Stimulated activated CD8-positive, alpha-beta memory T cell treated with anti-CD3 and anti-CD28 coated beads, Interleukin-12 subunit alpha, Interleukin-12 subunit beta, amount 100 ng/mL, for 1 hour (primary cell): ENCODE results near the gene SHD.
A peak's percentile ranks its signal among the peaks of the same experiment; 100 is the strongest.
"Not testable (repeated sequence)": the region's sequence is repeated elsewhere in the genome, so short reads cannot be mapped to it uniquely, and the experiment has no call there.

Source experiments
- DNase-seq: peaks from one replicate; pipeline ENCODE4 v3.0.0-alpha.2; 2020; ENCODE audit warnings: low read depth

SHD gene

DNA sequence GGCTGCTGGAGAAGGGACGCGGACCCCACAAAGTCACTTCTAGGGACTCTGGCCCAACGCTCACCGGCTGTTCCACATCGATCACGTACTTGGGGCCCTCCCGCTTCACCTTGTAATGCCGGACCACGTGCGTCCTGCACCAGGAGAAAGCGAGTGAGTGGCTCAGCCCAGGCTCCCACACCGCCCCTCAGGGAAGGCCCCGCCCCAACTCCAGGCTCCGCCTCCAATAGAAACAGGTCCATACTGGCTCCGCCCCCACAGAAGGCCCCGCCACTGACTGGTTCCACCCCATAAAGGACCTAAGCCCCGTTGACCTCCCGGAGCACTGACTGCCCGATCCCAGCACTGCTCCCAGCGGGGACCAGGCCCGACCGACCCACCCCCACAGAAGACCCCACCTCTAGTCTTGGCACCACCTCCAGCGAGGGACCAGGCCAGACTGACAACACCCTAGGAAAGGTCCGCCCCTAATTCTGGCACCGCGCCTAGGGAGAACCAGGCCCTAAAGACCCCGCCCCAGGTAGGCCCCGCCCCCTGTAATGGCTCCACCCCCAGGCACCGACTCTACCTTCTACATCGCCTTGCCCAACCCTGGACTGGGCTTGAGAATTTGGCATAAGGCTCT, 48.3 kb downstream of the SHD start:
- DNase-seq, result peak; percentile 53

DNA sequence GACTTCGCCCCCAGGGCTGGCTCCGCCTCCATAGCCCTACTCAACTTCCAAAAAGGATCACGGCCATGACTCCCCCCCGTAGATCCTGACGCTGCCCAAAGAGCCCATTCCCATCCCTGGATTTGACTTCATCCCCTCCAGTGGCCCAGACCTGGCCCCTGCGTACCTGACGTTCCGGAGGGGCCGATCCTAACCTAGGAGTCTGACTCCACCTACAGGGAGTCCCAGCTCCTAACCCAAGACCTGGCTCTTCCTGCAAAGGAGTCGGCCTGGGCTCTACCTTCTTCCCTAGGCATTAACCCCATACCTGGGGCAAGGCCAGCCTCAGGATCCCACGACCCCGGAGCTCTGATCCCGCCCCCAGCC, 48.8 kb downstream of the SHD start:
- no peak for DNase-seq

DNA sequence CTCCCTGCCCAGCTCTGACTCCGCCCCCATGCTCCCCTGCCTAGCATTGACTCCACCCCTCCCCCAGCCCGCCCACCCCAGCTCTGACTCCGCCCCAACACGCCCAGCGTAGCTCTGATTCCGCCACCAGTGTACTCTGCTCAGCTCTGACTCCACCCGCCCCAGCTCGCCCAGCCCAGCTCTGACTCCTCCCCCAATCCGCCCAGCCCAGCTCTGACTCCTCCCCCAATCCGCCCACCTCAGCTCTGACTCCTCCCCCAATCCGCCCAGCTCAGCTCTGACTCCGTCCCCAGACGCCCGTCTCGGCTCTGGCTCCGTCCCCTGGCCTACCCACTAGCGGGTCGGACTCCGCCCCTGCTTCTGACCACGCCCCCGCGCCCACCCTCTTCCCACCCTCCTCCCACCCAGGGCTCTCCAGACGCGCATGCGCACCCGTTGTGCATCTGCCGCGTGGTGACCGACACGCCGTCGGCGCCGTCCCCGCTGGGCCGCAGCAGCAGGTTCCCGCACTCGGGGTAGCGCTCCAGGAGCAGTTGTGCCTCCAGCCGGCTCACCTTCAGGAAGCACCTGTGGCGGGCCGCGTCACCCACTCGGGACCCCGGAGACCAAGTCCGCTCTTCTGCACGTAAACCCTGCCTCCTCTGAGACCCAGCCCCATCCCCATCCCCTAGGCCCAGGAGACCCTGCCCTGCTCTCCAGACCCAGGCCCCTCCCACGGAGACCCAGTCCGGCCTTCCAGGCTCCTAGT, 49.4 kb downstream of the SHD start:
- DNase-seq, result peak; percentile 95

DNA sequence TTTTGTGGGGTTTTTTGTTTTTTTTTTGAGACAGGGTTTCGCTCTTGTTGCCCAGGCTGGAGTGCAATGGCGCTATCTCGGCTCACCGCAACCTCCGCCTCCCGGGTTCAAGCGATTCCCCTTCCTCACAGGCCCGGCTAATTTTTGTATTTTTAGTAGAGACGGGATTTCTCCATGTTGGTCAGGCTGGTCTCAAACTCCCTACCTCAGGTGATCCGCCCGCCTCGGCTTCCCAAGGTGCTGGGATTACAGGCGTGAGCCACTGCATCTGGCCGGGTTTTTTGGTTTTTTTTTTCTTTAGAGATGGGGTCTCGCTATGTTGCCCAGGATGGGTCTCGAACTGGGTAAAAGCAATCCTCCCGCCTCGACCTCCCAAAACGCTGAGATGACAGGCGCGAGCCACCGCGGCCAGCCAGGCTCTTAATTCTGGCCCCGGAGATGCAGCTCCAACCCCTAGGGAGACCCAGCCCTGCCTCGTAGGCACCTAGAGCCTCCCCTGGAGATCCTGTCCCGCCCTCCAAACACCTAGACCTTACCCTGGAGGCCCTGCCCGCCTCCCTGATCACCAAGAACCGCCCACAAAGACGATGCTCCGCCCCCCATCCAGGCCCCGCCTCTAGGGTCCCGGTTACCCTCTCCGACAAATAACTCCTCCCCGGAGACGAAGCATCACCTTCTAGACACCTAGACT, 50.1 kb downstream of the SHD start:
- not testable (repeated sequence) for DNase-seq

DNA sequence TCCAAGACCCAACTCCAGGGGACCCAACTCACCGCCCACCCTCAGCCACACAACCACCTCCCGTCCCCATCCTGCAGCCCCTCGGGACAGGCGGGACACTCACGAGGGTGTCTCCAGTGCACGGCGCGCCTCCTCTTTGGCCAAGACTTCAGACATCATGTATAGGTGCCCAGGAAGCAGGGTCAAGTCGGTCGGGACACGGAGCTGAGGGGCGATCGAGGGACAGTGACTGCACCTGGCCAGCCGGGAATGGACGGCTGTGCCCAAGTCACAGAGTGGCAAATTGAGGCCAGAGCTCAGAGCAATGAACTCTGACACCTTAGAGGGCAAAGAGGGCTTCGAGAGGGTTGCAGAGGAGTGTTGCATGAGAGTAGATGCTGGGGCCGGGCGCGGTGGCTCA, 50.8 kb downstream of the SHD start:
- DNase-seq, result no peak

DNA sequence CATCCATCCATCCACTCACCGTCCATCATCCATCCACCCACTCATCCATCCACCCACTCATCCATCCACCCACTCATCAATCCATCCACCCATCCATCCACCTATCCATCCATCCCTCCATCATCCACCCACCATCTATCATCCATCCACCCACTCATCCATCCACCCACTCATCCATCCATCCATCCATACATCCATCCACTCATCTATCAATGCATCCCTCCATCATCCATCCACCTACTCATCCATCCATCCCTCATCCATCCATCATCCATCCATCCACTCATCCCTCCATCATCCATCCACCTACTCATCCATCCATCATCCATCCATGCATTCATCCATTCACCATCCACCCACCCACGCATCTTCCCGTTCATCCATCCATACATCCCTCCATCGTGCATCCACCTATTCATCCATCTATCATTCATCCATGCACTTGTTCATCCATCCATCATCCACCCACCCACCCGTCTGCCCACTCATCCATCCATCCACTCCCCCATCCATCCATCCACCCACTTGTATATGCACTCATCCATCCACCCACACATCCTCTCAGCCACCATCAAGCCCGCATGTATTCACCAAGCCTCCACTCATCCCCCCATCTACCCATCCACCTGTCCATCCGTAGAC, 56.0 kb downstream of the SHD start:
- DNase-seq, result no peak

DNA sequence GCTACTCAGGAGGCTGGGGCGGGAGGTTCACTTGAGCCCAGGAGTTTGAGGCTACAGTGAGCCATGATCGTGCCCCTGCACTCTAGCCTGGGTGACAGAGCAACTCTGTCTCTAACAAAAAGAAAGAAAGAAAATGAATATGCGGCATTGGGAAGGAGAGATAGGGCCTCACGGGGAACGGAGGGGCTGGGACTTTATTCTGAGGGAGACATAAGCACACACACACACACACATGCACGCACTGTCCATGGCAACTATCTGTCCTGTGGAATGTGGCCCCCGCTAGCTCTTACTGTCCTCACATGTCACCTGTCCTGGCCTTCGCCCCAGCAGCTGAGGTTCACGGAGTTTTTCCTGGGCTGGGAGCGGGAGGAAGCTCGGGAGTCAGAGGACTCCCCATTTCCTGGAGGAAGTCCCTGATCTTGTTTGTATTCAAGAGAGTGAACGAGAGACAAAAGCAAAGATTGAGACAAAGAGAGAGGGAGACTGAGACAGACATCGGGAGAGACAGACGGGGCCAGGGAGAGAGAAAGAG, 58.9 kb downstream of the SHD start:
- no peak for DNase-seq

DNA sequence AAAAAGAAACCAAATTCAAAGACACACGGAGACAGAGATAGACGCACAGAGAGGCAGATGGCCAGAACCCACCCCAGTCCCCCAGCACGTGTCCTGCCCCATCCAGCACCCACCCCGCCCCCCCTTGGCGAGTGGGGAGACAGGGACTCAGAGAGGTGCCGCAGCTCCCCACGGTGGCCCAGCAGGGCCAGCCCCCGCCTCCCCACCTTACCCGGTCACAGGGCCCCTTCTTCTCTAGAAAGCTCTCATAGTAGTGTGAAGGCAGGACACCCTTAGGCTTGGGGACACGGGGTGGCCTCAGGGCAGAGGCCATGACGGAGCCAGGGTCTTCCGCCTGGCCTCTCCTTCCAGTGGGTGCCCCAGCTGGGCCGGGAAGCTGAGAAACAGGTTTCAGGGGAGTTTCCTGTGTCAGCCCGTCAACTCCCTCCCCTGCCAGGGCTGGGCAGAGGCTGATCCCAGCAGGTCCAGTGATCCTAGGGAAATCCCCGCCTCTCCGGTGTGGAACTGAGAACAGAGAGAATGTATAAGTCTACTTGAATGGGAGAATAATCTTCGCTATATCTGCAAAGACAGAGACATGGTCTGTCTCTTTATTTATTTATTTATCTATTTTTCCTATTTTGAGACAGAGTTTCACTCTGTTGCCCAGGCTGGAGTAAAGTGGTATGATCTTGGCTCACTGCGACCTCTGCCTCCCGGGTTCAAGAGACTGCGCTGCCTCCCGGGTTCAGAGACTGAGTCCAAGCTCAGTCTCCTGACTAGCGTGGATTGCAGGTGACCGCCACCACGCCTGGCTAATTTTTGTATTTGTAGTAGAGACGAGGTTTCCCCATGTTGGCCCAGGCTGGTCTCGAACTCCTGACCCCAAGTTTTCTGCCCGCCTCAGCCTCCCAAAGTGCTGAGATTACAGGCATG, 59.6 kb downstream of the SHD start, which contains the start of gene STAP2:
Gene STAP2 (minus strand): TSS at position 387 of the 915 bp plus-strand sequence. CDS start 74 bp downstream, at position 313.
- DNase-seq, result no peak
